Thymus (tissue), 14 donors: ENCODE results near the gene MRPS18B. TPM values are rescaled to one million over a fixed set of nuclear protein-coding genes. Genes with fewer than 3 reads are reported as not detected.

Source experiments
- DNase-seq, 9 donors: peaks; one replicate each; pipeline ENCODE4 v3.0.0-alpha.2; 2013; ENCODE audit warnings: low spot score in 9 of 9, low read depth in 6 of 9, missing footprints in 1 of 9
- H3K27ac ChIP-seq, 2 donors: one replicate each; pipeline ENCODE4 v1.5.1; 2013; ENCODE audit warnings: control low read depth in 1 of 2, low read depth in 1 of 2, low read length in 1 of 2, mild to moderate bottlenecking in 1 of 2, moderate library complexity in 1 of 2
- H3K27me3 ChIP-seq, 2 donors: one replicate each; pipeline ENCODE4 v1.5.1; 2013; ENCODE audit warnings: low read length in 1 of 2; ENCODE audit not compliant: control insufficient read depth in 2 of 2, insufficient read depth in 1 of 2
- H3K36me3 ChIP-seq, 2 donors: one replicate each; pipeline ENCODE4 v1.5.1; 2013; ENCODE audit warnings: low read length in 1 of 2, mild to moderate bottlenecking in 1 of 2, moderate library complexity in 1 of 2; ENCODE audit not compliant: control insufficient read depth in 2 of 2, insufficient read depth in 2 of 2
- H3K4me1 ChIP-seq, 2 donors: one replicate each; pipeline ENCODE4 v1.5.1; 2013; ENCODE audit warnings: low read length in 2 of 2; ENCODE audit not compliant: control insufficient read depth in 2 of 2, insufficient read depth in 2 of 2
- H3K4me3 ChIP-seq, 2 donors: one replicate each; pipeline ENCODE4 v1.5.1; 2013; ENCODE audit warnings: low read length in 2 of 2, control low read depth in 1 of 2, mild to moderate bottlenecking in 1 of 2
- H3K9me3 ChIP-seq, 2 donors: one replicate each; pipeline ENCODE4 v1.5.1; 2013; ENCODE audit warnings: low read length in 1 of 2, mild to moderate bottlenecking in 1 of 2; ENCODE audit not compliant: control insufficient read depth in 2 of 2, insufficient read depth in 1 of 2
- WGBS: extraction: QIAGEN DNeasy Blood & Tissue Kit; methylation state at CpG from one replicate; pipeline ENCODE4 v1.1.7; 2013; 5-methylcytosine and 5-hydroxymethylcytosine counted together
- long read RNA-seq, 10 donors: transcript quantifications; one replicate each; lab custom pipeline, GENCODE V29; 2026
- polyA plus RNA-seq: library from polyadenylated mRNA; stranded (reverse); fragments of 200-250 nt; gene quantifications from one replicate; pipeline ENCODE4 v1.2.3, GENCODE V29; 2013
- total RNA-seq: library from RNA; stranded (reverse); fragments of 120-200 nt; gene quantifications from one replicate; pipeline ENCODE4 v1.2.4, GENCODE V29; 2013
- donor health status: healthy.

The MRPS18B gene
- 47.9 TPM for total RNA-seq
- polyA plus RNA-seq, result 48.9 TPM
- long read RNA-seq, donor 1, partial matches to known transcripts, result 0 of 2 reads
- long read RNA-seq, donor 1, other reads (novel, unspliced or antisense), result 0 of 2 reads
- long read RNA-seq, donor 2, result 0 reads
- long read RNA-seq, donor 3, transcript MRPS18B-206 (7 exons, 1,532 nt), result major isoform, 30 of 35 reads
- long read RNA-seq, donor 3, partial matches to known transcripts, result 0 of 35 reads
- long read RNA-seq, donor 3, other reads (novel, unspliced or antisense), result 5 of 35 reads
- long read RNA-seq, donor 4, transcript MRPS18B-206 (7 exons, 1,532 nt), result major isoform, 10 of 10 reads
- long read RNA-seq, donor 4, partial matches to known transcripts, result 0 of 10 reads
- long read RNA-seq, donor 4, other reads (novel, unspliced or antisense), result 0 of 10 reads
- long read RNA-seq, donor 5, transcript MRPS18B-206 (7 exons, 1,532 nt), result major isoform, 45 of 46 reads
- long read RNA-seq, donor 5, partial matches to known transcripts, result 0 of 46 reads
- long read RNA-seq, donor 5, other reads (novel, unspliced or antisense), result 0 of 46 reads
- long read RNA-seq, donor 6, transcript MRPS18B-206 (7 exons, 1,532 nt), result major isoform, 16 of 16 reads
- long read RNA-seq, donor 6, partial matches to known transcripts, result 0 of 16 reads
- long read RNA-seq, donor 6, other reads (novel, unspliced or antisense), result 0 of 16 reads
- long read RNA-seq, donor 7, transcript MRPS18B-206 (7 exons, 1,532 nt), result major isoform, 35 of 35 reads
- long read RNA-seq, donor 7, partial matches to known transcripts, result 0 of 35 reads
- long read RNA-seq, donor 7, other reads (novel, unspliced or antisense), result 0 of 35 reads
- long read RNA-seq, donor 8, transcript MRPS18B-206 (7 exons, 1,532 nt), result major isoform, 6 of 6 reads
- long read RNA-seq, donor 8, partial matches to known transcripts, result 0 of 6 reads
- long read RNA-seq, donor 8, other reads (novel, unspliced or antisense), result 0 of 6 reads
- long read RNA-seq, donor 9, transcript MRPS18B-206 (7 exons, 1,532 nt), result major isoform, 25 of 25 reads
- long read RNA-seq, donor 9, partial matches to known transcripts, result 0 of 25 reads
- long read RNA-seq, donor 9, other reads (novel, unspliced or antisense), result 0 of 25 reads
- long read RNA-seq, donor 10, transcript MRPS18B-206 (7 exons, 1,532 nt), result major isoform, 16 of 16 reads
- long read RNA-seq, donor 10, partial matches to known transcripts, result 0 of 16 reads
- long read RNA-seq, donor 10, other reads (novel, unspliced or antisense), result 0 of 16 reads

DNA sequence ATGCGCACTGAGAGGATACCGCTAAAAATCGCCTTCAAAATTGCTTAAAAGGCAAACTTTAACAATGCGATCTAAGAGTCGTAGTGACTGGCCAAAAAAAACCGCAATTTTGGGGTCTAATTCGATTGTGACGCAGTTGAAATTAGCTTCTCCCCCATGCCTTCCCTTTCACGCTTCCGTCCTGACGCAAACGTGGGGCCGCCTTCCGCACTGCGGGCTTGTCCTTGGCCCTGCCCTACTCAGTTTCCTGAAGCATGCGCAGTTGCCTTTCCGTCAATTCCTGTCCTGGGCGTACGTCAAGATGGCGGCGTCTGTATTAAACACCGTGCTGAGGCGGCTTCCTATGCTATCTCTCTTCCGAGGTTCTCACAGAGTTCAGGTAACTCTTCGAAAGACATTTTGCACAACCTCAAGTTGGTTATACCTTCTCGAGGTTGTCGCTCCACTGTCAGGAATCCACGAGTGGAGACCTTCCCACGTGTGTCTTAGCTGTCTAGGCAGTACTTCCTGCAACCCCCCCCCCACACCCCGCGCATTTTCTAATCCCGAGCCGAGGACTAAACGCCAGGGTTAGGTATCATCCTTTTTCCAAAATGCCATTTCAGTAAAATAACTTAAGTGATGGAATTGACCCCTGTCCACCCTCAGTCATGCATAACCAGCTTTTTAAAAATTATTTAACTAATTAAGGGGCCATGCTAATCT lies at the start of gene MRPS18B:
Gene MRPS18B (plus strand): TSS at position 276 of the 705 bp plus-strand sequence. CDS start 26 bp downstream, at position 302.
- no peaks in the 10 kb centered on the region for H3K27me3 ChIP-seq

DNA sequence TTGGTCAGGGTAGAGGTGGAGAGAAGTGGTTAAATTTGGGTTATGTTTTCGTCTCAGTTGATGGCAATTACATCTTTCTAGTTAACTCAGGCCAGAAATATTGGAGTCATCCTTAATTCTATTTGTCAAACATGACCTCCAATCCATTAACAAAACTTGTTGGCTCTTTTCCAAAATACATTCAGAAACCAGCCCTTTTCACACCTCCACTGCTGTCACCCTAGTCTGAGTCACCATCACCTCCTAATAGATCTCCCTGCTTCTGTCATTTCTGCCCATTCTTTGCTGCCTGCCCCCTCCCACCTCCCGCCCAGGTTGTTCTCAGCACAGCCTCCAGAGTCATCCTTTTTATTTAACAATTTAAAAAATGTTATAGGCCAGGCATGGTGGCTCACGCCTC lies 49.4 kb upstream of the MRPS18B start:
- Histone ChIP-seq H3K36me3 (peaks cover 2 to 9% of the 10 kb centered on the region in 2 donors), H3K27me3 (no peaks in the 10 kb centered on the region), H3K27ac (no peak overlapping the region), H3K9me3 (no peaks in the 10 kb centered on the region), H3K4me1 (peaks cover 14 to 23% of the 10 kb centered on the region in 2 donors), H3K4me3 (no peak overlapping the region)
- no peak for DNase-seq
- WGBS, result 66% methylated on average over 3 of the region's 3 CpGs

More for the DNA sequence above, at the start of gene MRPS18B:
- WGBS, result under 1% methylated on average over 34 of the region's 34 CpGs
- peaks cover 19 to 27% of the 10 kb centered on the region in 2 donors for H3K4me1 ChIP-seq
- H3K36me3 ChIP-seq, result peaks cover 23 to 46% of the 10 kb centered on the region in 2 donors
- peak within 1 kb of the TSS; percentile 89 to 97 for H3K4me3 ChIP-seq
- DNase-seq, result peak; percentile 98 to 100 (median 99)
- H3K9me3 ChIP-seq, result no peaks in the 10 kb centered on the region
- H3K27ac ChIP-seq, result peak within 1 kb of the TSS; percentile 99 to 100

GRCh38 chr6:30570263-30570662 lies 47.4 kb upstream of the MRPS18B start:
- H3K4me3 ChIP-seq, result no peak overlapping the region
- H3K36me3 ChIP-seq, result peaks cover 0 to 6% of the 10 kb centered on the region in 2 donors
- H3K27me3 ChIP-seq, result no peaks in the 10 kb centered on the region
- peak in 1 of 9 donors; percentile 19 for DNase-seq
- 98% methylated on average over 1 of the region's 1 CpG for WGBS
- H3K27ac ChIP-seq, result no peak overlapping the region
- peaks cover 23 to 29% of the 10 kb centered on the region in 2 donors for H3K4me1 ChIP-seq
- no peaks in the 10 kb centered on the region for H3K9me3 ChIP-seq

DNA sequence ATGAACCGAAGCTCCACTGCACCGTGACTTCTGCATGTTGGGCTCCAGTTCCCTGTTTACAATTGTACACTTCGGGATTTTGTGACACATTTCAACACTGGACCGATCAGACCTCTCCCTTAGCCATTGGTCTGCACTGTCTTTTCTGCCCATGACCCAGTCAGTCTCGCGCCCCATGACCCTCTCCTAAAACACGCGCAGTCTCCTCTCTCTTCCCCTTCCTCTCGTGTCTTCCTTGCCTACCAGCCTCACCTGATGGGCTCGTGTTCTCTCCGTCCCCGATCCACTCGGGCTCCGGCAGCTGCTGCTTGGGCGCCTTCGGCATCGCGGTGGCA lies 46.9 kb upstream of the MRPS18B start:
- peaks cover 23 to 29% of the 10 kb centered on the region in 2 donors for H3K4me1 ChIP-seq
- H3K27me3 ChIP-seq, result no peaks in the 10 kb centered on the region
- peaks cover 0 to 11% of the 10 kb centered on the region in 2 donors for H3K36me3 ChIP-seq
- WGBS, result 2% methylated on average over 18 of the region's 18 CpGs
- peak overlapping the region; percentile 10 to 70 for H3K27ac ChIP-seq
- no peak for DNase-seq
- H3K4me3 ChIP-seq, result peak overlapping the region; percentile 64 to 93
- H3K9me3 ChIP-seq, result no peaks in the 10 kb centered on the region

- peak within 1 kb of the TSS; percentile 83 to 89 for H3K27ac ChIP-seq
- H3K4me3 ChIP-seq, result peak within 1 kb of the TSS; percentile 64 to 93
- no peaks in the 10 kb centered on the region for H3K9me3 ChIP-seq
- DNase-seq, result peak; percentile 83 to 99 (median 98)
- under 1% methylated on average over 59 of the region's 59 CpGs for WGBS
- peaks cover 0 to 13% of the 10 kb centered on the region in 2 donors for H3K36me3 ChIP-seq
- peaks cover 23 to 29% of the 10 kb centered on the region in 2 donors for H3K4me1 ChIP-seq
- H3K27me3 ChIP-seq, result no peaks in the 10 kb centered on the region
These were observed 46.4 kb upstream of the MRPS18B start, which contains the start of gene ABCF1 for GRCh38 chr6:30571075-30571761. TSS of gene ABCF1 (plus strand) at chr6:30571442. CDS start at chr6:30571488, 46 bp downstream.

GRCh38 chr6:30571762-30572082 lies 45.9 kb upstream of the MRPS18B start:
- WGBS, result 2% methylated on average over 8 of the region's 8 CpGs
- H3K27me3 ChIP-seq, result no peaks in the 10 kb centered on the region
- H3K4me1 ChIP-seq, result peaks cover 23 to 29% of the 10 kb centered on the region in 2 donors
- no peaks in the 10 kb centered on the region for H3K9me3 ChIP-seq
- no peak for DNase-seq
- peaks cover 4 to 17% of the 10 kb centered on the region in 2 donors for H3K36me3 ChIP-seq
- peak overlapping the region; percentile 64 to 93 for H3K4me3 ChIP-seq
- H3K27ac ChIP-seq, result peak overlapping the region; percentile 83 to 89

DNA sequence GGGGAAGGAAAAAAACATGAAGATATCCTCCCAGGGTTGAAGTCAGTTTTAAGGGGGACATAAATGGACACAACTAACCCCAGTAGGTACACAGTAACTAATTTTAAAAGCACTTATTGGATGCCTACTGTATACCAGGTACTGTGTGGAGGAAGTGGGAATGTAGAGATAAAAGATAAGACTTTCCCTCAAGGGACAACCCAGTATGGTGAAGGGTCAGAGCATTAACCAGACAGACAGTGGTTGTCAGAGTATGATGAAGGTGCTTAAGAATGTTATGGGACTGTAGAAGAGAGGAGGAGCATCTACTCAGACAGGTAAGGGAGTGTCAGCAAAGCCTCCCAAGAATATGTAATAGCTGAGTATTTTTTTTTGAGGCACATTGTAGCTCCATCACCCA lies 45.5 kb upstream of the MRPS18B start:
- peaks cover 4 to 21% of the 10 kb centered on the region in 2 donors for H3K36me3 ChIP-seq
- peak overlapping the region in 1 of 2 donors; percentile 89 for H3K27ac ChIP-seq
- H3K4me3 ChIP-seq, result peak overlapping the region; percentile 64 to 93
- H3K9me3 ChIP-seq, result no peaks in the 10 kb centered on the region
- DNase-seq, result no peak
- peaks cover 23 to 29% of the 10 kb centered on the region in 2 donors for H3K4me1 ChIP-seq
- no peaks in the 10 kb centered on the region for H3K27me3 ChIP-seq

GRCh38 chr6:30573113-30573512 lies 44.5 kb upstream of the MRPS18B start:
- no peak for DNase-seq
- no peak overlapping the region for H3K4me3 ChIP-seq
- 67% methylated on average over 4 of the region's 4 CpGs for WGBS
- H3K27ac ChIP-seq, result no peak overlapping the region
- H3K27me3 ChIP-seq, result no peaks in the 10 kb centered on the region
- peaks cover 13 to 31% of the 10 kb centered on the region in 2 donors for H3K36me3 ChIP-seq
- H3K9me3 ChIP-seq, result no peaks in the 10 kb centered on the region
- H3K4me1 ChIP-seq, result peaks cover 23 to 29% of the 10 kb centered on the region in 2 donors
